AG04449 (cell line): ENCODE measurements around the gene GPHN.

ENCODE experiments used
- CTCF ChIA-PET: fragments of 350-600 bp; formaldehyde crosslinking; extraction: SDS; loops from one replicate; lab custom pipeline; 2021; ENCODE audit warnings: antibody characterized with exemption; lab: Yijun Ruan, JAX
- POLR2A ChIA-PET: fragments of 400-600, 350-600 bp; formaldehyde crosslinking; extraction: SDS; loops from one replicate; lab custom pipeline; 2020; ENCODE audit warnings: antibody characterized with exemption, inconsistent platforms; lab: Yijun Ruan, JAX
- DNase-seq: peaks from one replicate; pipeline ENCODE4 v3.0.0-alpha.2; 2010; ENCODE audit warnings: low read depth, low spot score
- H3K4me3 ChIP-seq: 2 replicates; pipeline ENCODE4 v1.5.1; 2011; ENCODE audit warnings: low read depth, mild to moderate bottlenecking, control low read depth, low read length
- CTCF ChIP-seq: IDR thresholded peaks from one replicate; pipeline ENCODE4 v1.5.1; 2011; ENCODE audit warnings: mild to moderate bottlenecking, moderate library complexity, low read length, control low read depth, inconsistent platforms; ENCODE audit not compliant: insufficient read depth; ENCODE audit errors: missing control alignments

The GPHN gene

GRCh38 chr14:66507181-66507721 is 696 bp upstream of the GPHN start:
- CTCF ChIA-PET: interaction anchor here (1.0 to 2.3 kb wide), 2 partner anchors 9 to 631 kb away, joined by 4 to 32 read pairs; no protein-coding TSS in a partner anchor
- peak overlapping the region; percentile 91 for H3K4me3 ChIP-seq
- TF ChIP-seq CTCF: no peak
- POLR2A ChIA-PET: interaction anchor here (0.5 kb wide), 1 partner anchor 254 kb away, joined by 3 read pairs; no protein-coding TSS in a partner anchor
- DNase-seq: no peak

- ChIA-PET POLR2A (no interaction called here), CTCF (interaction anchor here (2.3 kb wide), 1 partner anchor 11 kb away, joined by 32 read pairs; no protein-coding TSS in a partner anchor)
- peak overlapping the region; percentile 91 for H3K4me3 ChIP-seq
- TF ChIP-seq CTCF: no peak
- DNase-seq: no peak
Observed at GRCh38 chr14:66508547-66508845, 549 bp downstream of the GPHN start.

- DNase-seq: no peak
- TF ChIP-seq CTCF: no peak
- peak overlapping the region; percentile 91 for H3K4me3 ChIP-seq
- ChIA-PET CTCF (interaction anchor here (2.3 kb wide), 1 partner anchor 11 kb away, joined by 32 read pairs; no protein-coding TSS in a partner anchor), POLR2A (no interaction called here)
Observed at GRCh38 chr14:66508846-66509621, 1.1 kb downstream of the GPHN start.

GRCh38 chr14:66509874-66510273 is 1.9 kb downstream of the GPHN start:
- no peak for TF ChIP-seq CTCF
- no peak for DNase-seq
- ChIA-PET CTCF (no interaction called here), POLR2A (no interaction called here)
- peak overlapping the region; percentile 91; the same call in 1 of the 2 replicates for H3K4me3 ChIP-seq

GRCh38 chr14:66511849-66512248 is 3.9 kb downstream of the GPHN start:
- ChIA-PET CTCF (no interaction called here), POLR2A (no interaction called here)
- H3K4me3 ChIP-seq: no peak overlapping the region
- DNase-seq: no peak
- TF ChIP-seq CTCF: no peak

GRCh38 chr14:66514213-66514612 is 6.3 kb downstream of the GPHN start:
- no peak for TF ChIP-seq CTCF
- ChIA-PET CTCF (interaction anchor here (1.6 kb wide), 1 partner anchor 18 kb away, joined by 3 read pairs; no protein-coding TSS in a partner anchor), POLR2A (no interaction called here)
- DNase-seq: no peak
- H3K4me3 ChIP-seq: no peak overlapping the region
